Vagina (tissue), 2 donors: ENCODE data around the gene UNC45A.

Experiments
- CTCF ChIP-seq, 3 experiments: fragments of 450-650 bp in 2 of 3; fragments of 200-600 bp in 1 of 3; sonication (generic) in 1 of 3; IDR thresholded peaks; one replicate each; pipeline ENCODE4 v1.5.1; 2017 to 2019; ENCODE audit warnings: antibody characterized with exemption in 3 of 3, mild to moderate bottlenecking in 2 of 3, moderate library complexity in 2 of 3
- POLR2A ChIP-seq, 2 donors: fragments of 450-650 bp; IDR thresholded peaks; one replicate each; pipeline ENCODE4 v1.6.1; 2017; ENCODE audit warnings: antibody characterized with exemption in 2 of 2, mild to moderate bottlenecking in 2 of 2, moderate library complexity in 2 of 2
- POLR2AphosphoS5 ChIP-seq, 2 donors: sonication (generic); formaldehyde crosslinking; IDR thresholded peaks; one replicate each; pipeline ENCODE4 v1.9.0; 2017; ENCODE audit warnings: antibody characterized with exemption in 2 of 2, mild to moderate bottlenecking in 2 of 2, low read depth in 1 of 2; ENCODE audit not compliant: insufficient read depth in 1 of 2

GRCh38 chr15:90986790-90987507 is 51.9 kb downstream of the UNC45A start:
- TF ChIP-seq POLR2A (IDR thresholded peaks at IDR 0.05) (no peak), CTCF (IDR thresholded peaks at IDR 0.05) (no peak), POLR2AphosphoS5 (IDR thresholded peaks at IDR 0.05; ENCODE audit: insufficient read depth in 1 of 2, low read depth in 1 of 2) (no peak)
